GM03348 (cell line): Measurements from ENCODE around the gene POLR3C.
A peak's percentile ranks its signal among the peaks of the same experiment; 100 is the strongest.
"Not testable (repeated sequence)": the region's sequence is repeated elsewhere in the genome, so short reads cannot be mapped to it uniquely, and the experiment has no call there.

Experiments
- DNase-seq: peaks from one replicate; pipeline ENCODE4 v3.0.0; 2012; ENCODE audit warnings: low spot score

Gene POLR3C

DNA sequence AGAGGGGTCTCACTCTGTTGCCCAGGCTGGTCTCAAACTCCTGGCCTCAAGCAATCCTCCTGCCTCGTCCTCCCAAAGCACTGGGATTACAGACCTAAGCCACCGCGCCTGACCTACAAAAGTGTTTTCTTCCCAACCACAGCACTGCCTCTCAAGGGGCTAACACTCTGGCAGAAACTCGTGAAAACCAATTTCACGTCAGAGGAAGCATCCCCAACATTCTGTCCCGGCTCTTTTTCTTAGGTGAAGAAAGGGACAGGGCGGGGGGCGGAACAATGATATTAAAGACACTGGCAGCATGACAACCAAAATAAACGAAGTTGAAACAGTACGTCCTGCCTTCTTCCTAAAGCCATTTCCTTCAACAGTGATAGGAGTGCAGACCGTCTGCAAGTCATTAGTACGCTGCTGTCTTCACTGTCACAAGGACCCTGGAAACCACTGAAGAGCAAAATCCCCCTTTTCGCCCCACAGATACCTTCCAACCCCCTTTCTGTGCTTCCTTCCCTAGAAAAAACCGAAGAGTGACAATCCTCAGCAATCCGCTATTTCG lies 1.1 kb upstream of the POLR3C start:
- not testable (repeated sequence) for DNase-seq

GRCh38 chr1:145824499-145824842 lies 471 bp downstream of the POLR3C start:
- DNase-seq = peak; percentile 9

- no peak for DNase-seq
These were observed 2.0 kb downstream of the POLR3C start for GRCh38 chr1:145826030-145826429.

- no peak for DNase-seq
These were observed 4.0 kb downstream of the POLR3C start for GRCh38 chr1:145827966-145828365.

- no peak for DNase-seq
These were observed 4.5 kb downstream of the POLR3C start for GRCh38 chr1:145828367-145829026.

DNA sequence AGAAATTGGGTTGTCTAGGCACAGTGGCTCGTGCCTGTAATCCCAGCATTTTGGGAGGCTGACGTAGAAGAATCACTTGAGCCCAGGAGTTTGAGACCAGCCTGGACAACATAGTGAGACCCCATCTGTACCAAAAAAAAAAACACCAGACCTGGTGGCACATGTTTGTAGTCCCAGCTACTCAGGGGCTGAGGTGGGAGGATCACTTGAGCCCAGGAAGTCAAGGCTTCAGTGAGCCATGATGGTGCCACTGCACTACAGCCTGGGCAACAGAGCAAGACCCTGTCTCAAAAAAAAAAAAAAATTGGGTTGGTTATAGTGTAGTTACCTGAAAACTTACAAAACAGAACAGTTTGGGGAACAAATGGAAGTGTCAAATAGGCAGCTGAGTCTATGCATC lies 6.8 kb downstream of the POLR3C start:
- not testable (repeated sequence) for DNase-seq

- DNase-seq = no peak
These were observed 13.7 kb downstream of the POLR3C start for GRCh38 chr1:145837656-145838055.

- no peak for DNase-seq
These were observed 19.0 kb downstream of the POLR3C start for GRCh38 chr1:145843031-145843430.

DNA sequence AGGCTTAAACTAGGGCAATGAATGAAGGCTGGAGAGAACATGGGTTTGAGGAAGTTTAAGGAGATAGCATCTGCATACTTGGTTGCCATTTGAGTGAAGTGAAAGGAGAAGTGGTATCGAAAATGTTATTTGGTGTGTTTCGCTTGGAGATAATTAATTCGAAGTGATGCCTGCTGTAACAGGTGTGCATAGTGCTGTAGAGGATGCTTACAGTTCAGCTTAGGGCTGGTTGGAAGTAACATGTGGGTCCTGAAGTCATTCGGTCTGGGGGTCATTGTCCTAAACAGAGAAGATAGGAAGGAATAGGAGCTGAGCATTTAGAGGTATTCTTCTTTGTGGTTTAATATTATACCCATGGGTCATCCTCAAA lies 21.1 kb downstream of the POLR3C start:
- no peak for DNase-seq

GRCh38 chr1:145845514-145846161 lies 21.6 kb downstream of the POLR3C start, which contains the start of gene NUDT17:
Gene NUDT17 (plus strand): TSS chr1:145845630. CDS start chr1:145845641, 11 bp downstream.
- DNase-seq = peak; percentile 90

DNA sequence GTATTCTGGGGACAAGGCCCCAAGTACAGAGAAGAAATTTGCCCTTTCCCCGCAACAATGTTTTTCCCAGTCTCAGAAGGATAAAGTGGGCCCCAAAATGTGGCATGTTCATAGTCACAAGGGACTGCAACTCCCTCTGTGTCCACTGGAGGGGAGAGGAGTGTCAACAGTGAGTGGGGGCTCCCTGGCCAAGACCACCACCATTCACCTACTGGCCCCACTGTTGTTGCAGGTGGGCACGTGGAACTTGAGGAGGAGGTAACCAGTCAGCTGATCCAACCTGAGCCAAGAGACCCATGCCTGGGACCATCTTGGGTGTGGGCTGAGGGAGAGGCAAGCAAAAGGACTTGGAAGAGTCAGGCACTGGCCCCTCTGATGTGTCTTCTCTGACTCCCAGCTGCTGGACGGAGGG lies 22.2 kb downstream of the POLR3C start:
- DNase-seq = peak; percentile 68

- no peak for DNase-seq
These were observed 23.8 kb downstream of the POLR3C start for GRCh38 chr1:145847827-145848226.

- DNase-seq = peak; percentile 89
These were observed 25.6 kb downstream of the POLR3C start for GRCh38 chr1:145849356-145850160.

DNA sequence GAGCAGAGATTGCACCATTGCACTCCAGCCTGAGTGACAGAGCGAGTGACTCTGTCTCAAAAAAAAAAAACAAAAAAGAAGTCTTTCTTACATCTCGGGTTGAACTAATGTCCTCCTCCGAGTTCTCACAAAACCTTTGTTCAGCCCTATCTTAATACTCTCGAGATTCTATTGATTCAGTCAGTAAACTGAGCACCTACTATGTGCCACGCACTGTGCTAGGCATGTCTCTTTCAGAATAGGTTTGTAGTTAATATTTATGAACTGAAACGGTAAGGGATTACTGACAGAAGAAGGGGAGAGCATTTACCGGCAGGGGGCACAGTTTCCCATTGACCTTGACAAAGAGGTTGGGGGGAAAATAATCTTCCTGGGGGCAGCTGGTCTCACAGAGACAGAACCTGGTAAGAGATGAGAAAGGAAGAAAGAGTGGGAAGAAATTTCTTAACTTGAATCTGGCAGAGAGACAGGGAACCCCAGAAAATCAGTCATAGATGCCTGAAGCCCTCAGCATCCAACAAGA lies 31.5 kb downstream of the POLR3C start:
- DNase-seq = no peak

GRCh38 chr1:145857170-145857569 lies 33.2 kb downstream of the POLR3C start:
- no peak for DNase-seq

- DNase-seq = peak; percentile 76
These were observed 34.4 kb downstream of the POLR3C start for GRCh38 chr1:145858238-145858900.

- DNase-seq = peak; percentile 98
These were observed 35.0 kb downstream of the POLR3C start, which contains the start of gene PIAS3 for GRCh38 chr1:145858901-145859490. Gene PIAS3 (minus strand): TSS chr1:145859081. CDS start chr1:145858990, 91 bp downstream.

DNA sequence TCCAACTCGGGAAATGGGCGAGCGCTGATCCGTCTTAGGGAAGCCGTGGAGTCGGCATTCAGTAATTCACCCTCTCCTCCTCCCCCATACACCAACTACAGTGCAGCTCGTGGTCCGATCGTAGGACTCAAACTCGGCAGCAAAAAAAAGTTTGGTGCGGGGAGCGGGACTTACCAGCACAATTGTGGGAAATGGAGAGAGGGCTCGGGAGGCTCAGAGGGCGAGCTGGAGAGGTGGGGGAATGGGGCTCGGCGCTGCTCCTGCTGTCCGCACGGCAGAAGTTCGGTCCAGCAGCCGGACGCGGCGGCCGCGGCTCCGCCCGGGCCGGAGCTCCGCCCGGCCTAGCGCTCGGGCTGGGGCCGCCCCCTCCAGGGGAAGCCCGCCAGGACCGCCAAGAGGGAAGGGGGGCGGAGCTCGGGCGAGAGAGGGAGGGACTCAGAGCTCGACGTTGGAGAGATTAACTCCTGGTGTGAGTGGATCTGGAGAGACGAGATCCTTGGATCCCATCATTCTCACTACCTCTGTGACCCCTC lies 35.6 kb downstream of the POLR3C start:
- DNase-seq = peak; percentile 97

- DNase-seq = no peak
These were observed 39.5 kb downstream of the POLR3C start for GRCh38 chr1:145863282-145864018.

GRCh38 chr1:145868232-145868631 lies 44.2 kb downstream of the POLR3C start:
- DNase-seq = no peak
